Right renal pelvis (tissue), 4 donors: ENCODE data around the gene LRRC8B. TPM values are rescaled to one million over a fixed set of nuclear protein-coding genes. Genes with fewer than 3 reads are reported as not detected.
A peak's percentile ranks its signal among the peaks of the same experiment; 100 is the strongest.
"Not testable (repeated sequence)": the region's sequence is repeated elsewhere in the genome, so short reads cannot be mapped to it uniquely, and the experiment has no call there.

ENCODE experiments used
- DNase-seq, 4 donors: peaks; one replicate each; pipeline ENCODE4 v3.0.0-alpha.2; 2013; ENCODE audit warnings: low read depth in 4 of 4, low spot score in 3 of 4, missing footprints in 1 of 4
- polyA plus RNA-seq, 4 donors: library from polyadenylated mRNA; unstranded; fragments of 120-200 nt; gene quantifications; one replicate each; pipeline ENCODE4 v1.2.1, GENCODE V29; 2013; ENCODE audit not compliant: insufficient read length in 4 of 4

LRRC8B gene
- 10 to 100 TPM in 1 of 4 donors, 1 to 10 TPM in 3; 8.9 to 11.0 (median 9.4) TPM for polyA plus RNA-seq

GRCh38 chr1:89524369-89525168 lies at the start of gene LRRC8B:
Gene LRRC8B, plus strand, starts transcription at chr1:89524829. Its CDS starts 57,822 bp downstream, at chr1:89582651.
- DNase-seq: peak; percentile 70 to 83 (median 76)

- no peak for DNase-seq
These were observed 49.4 kb upstream of the LRRC8B start for GRCh38 chr1:89475269-89475668.

GRCh38 chr1:89476072-89476471 lies 48.6 kb upstream of the LRRC8B start:
- no peak for DNase-seq

- DNase-seq: peak; percentile 67 to 73 (median 70)
These were observed 41.4 kb upstream of the LRRC8B start for GRCh38 chr1:89483010-89483756.

GRCh38 chr1:89483757-89484077 lies 40.9 kb upstream of the LRRC8B start:
- DNase-seq: no peak

DNA sequence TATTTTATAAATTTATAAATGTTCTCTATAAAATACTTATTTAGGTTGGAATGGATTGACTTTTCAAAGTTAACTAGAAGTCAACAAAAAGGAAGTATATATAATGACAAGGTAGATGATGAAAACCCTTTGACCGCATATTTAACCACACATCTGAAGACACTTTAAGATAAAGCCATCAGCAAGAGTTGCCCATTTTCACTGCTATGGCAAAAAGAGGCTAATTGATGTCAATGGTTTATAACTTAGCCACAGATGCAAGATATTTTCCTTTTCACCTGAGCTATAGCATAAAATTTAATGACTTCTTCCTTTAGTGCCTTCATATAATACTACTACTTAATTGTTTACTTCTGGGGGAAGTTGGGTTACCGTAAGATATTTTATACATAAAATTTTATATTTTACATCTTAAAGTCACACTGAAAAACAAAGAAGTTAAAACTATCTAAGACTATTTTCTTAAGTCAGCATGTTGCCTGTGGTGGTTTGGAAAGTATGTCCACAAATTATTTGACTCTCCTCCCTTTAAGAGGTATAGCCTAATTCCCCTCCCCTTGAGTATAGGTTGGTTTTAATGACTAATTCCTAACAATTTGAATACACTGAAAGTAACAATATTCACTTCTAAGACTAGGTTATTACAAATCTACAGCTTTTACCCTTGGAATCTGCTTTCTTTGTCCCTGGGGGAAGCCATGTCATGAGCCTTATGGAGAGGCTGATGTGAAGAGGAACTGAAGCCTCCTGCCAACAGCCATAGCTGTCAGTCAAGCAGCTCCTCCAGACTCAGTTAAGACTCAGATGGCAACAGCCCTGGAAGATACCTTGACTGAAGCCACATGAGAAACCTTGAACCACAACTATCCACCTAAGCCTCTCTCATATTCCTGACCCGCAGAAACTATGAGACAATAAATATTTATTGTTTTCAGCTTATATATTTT lies 40.3 kb upstream of the LRRC8B start:
- no peak for DNase-seq

- DNase-seq: no peak
These were observed 36.7 kb upstream of the LRRC8B start for GRCh38 chr1:89487972-89488371.

- DNase-seq: no peak
These were observed 35.4 kb upstream of the LRRC8B start for GRCh38 chr1:89489047-89489729.

DNA sequence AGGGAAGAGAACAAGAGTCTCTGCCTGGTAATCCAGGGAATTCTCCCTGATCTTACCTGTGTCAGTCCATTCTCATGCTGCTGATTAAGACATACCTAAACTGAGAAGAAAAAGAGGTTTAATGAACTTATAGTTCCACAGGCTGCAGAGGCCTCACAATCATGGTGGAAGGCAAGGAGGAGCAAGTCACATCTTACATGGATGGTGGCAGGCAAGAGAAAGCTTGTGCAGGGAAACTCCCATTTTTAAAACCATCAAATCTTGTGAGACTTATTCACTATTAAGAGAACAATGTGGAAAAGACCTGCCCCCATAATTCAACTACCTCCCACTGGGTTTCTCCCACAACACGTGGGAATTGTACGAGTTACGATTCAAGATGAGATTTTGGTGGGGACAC lies 34.2 kb upstream of the LRRC8B start:
- DNase-seq: no peak

GRCh38 chr1:89499320-89499719 lies 25.3 kb upstream of the LRRC8B start:
- no peak for DNase-seq

DNA sequence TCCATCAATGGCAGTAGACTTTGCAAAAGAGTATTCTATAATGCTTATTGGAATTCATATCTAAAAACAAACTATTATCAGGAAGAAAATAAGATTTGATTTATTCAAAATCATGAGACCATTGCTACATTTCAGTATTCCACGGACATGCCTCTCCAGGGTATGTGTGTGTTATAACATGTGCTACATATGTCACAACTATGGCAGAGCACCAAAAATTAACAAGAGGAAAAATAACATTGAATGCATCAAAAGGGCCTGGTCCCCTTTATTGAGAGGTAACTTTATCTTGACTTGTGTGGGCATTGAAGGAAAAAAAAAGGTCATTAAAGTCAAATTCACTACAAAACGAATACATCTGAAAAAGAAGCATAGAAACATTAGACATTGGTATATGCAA lies 22.6 kb upstream of the LRRC8B start:
- DNase-seq: no peak

- DNase-seq: no peak
These were observed 21.7 kb upstream of the LRRC8B start for GRCh38 chr1:89502895-89503294.

DNA sequence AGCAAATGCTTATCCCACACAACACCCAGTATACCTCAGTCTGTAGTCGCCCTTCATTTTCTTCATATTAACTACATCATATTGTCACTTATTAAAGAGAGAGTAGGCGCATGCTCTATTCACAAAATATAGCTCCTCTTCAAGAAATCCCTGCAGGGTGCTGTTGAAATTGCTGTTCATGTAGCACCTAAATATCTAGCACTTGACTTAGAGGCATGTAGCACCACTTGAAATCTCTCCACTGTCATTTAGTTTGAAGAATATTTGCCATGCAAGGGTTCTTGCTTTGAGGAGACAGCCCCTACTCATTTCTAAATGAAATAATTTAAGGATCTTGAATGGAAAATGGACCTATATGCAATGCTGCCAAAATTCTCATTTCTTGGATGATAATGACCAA lies 20.9 kb upstream of the LRRC8B start:
- DNase-seq: no peak

GRCh38 chr1:89510061-89510460 lies 14.6 kb upstream of the LRRC8B start:
- not testable (repeated sequence) for DNase-seq

DNA sequence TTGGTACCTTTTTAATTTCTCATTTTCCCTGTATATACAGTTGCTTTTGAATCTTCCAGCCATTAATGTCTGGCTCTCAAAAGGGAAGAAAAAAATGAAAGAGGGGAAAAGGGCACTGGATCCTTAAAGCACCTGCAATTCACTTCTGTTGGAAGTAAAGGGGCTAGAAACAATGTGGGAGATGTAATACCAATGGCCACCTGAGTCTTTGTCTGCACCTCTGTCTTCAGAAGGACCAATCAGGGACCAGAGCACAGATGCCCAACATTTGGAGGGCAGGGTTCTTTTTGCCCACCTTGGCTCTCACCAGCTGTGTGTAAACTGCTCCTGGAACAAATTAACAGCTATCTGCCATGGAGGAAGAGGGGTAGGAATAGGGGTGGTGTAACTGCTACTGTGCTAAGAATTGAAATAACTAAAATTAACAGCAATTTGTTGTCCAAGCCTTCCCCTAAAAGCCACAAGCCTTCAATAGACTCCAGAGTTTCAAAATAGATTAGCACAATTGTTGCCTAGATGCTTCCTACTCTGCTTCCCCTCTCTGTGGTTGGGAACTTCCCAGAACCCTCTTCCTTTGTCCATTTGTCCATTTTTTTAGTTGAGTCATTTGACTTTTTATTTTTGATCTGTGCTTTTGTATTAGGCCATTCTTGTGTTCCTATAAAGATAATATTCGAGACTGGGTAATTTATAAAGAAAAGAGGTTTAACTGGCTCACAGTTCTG lies 11.5 kb upstream of the LRRC8B start:
- DNase-seq: no peak

DNA sequence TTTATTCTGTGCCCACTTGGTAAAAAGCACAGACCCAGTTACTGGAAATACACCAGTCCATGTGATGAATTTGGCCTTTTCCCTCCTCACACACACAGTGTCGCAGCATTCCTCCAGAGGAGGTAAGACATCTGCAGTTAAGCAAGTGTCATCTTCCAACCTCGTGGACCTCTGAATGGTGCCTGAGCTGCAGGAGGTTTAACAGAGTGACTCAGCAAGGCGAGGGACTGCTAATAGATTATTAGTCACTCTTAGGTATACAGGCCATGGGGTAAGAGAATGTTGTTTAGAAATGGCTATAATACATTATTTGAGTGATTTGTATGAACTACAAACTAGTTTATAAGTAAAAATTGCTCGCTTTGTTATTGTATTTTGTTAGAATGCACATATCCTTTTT lies 8.6 kb upstream of the LRRC8B start:
- no peak for DNase-seq

DNA sequence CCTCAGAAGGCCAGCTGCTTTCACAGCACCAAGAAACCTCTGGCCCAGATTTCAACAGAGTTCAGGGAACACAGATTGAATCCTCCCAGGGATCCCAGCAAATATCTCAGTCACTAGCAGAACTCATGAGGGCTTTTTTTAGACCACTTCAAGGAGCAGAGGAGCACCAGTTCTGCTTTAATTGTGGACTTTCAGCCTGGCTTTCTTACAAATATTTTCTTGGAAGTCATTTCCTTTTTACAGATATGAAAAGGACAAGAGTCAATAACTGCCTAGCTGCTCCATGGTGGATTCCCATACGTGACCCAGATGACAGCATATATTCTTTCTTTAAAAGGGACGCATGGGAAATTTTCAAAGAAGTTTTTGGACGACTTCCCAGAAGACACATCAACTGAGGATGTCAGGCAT lies 6.4 kb upstream of the LRRC8B start:
- DNase-seq: peak in 2 of 4 donors; percentile 3 to 36

DNA sequence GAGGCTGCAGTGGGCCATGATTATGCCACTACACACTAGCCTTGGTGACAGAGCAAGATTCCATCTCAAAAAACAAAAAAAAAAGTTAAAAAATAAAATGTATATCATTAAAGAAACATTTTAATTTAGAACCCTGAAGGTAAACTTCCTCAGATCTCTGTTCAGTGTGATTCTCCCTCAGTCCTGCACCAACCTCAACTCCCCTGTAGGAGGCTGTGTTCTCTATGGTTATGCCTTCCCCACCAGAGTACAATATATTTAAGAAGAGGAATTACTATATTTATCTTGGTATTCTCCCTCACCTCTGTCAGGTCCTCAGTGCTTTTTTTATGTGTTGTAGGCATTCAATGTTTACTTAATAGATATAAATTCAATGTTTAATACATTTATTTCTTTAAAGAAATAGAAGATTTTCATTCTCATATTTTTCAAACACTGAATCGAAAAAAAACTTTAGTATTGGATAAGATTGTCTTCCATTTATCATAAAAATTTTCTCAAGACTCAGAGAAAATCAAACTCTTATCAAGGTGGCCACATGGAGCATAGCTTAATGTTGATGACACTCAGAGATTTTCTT lies 4.8 kb upstream of the LRRC8B start:
- no peak for DNase-seq

DNA sequence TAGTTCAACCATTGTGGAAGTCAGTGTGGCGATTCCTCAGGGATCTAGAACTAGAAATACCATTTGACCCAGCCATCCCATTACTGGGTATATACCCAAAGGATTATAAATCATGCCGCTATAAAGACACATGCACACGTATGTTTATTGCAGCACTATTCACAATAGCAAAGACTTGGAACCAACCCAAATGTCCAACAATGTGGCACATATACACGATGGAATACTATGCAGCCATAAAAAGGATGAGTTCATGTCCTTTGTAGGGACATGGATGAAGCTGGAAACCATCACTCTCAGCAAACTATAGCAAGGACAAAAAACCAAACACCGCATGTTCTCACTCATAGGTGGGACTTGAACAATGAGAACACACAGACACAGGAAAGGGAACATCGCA lies 2.7 kb upstream of the LRRC8B start:
- not testable (repeated sequence) for DNase-seq
